HG02571 (cell line): ENCODE data around the gene RPS16.

Experiments
- ATAC-seq: cut with Tn5 transposase; IDR thresholded peaks from one replicate; pipeline ENCODE4 v1.9.1; 2021; ENCODE audit warnings: mild to moderate bottlenecking, moderate library complexity; ENCODE audit not compliant: unreplicated experiment

RPS16 gene

DNA sequence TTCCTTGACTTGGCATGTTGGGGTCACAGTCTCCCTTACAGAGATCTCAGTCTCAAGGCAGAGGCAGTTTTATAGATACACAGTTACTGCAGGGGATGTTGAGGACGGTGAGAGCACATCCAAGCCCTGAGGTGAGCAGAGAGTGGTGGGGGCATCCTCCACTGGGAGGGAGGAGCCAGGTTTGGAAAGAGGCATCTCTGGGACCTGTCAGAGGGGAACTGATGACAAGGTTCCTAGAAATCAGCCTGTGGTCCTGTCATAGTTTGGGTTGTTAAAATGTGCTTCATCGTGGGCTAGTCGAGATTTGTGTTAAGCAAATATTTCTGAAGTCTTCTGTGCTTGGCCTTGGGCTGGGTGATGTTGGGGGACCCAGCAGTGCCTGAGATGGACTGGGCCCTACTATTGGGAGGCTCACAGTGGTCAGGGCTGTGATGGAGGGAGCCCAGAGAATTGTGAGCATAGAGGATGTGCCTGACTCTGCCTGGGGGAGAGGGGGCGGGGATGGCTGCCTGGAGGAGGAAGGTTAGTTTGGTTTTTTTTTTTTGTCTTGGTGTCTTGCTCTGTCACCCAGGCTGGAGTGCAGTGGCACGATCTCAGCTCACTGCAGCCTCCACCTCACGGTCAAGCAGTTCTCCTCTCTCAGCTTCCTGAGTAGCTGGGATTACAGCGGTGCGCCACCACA lies 13.5 kb upstream of the RPS16 start:
- no peak for ATAC-seq

GRCh38 chr19:39448271-39448670 lies 12.5 kb upstream of the RPS16 start:
- no peak for ATAC-seq

GRCh38 chr19:39446365-39447084 lies 10.8 kb upstream of the RPS16 start:
- no peak for ATAC-seq

- peak; percentile 86 for ATAC-seq
These were observed 9.7 kb upstream of the RPS16 start, which contains the start of gene SUPT5H for GRCh38 chr19:39445196-39446111. SUPT5H (plus strand) TSS chr19:39445582; CDS start chr19:39445891, 309 bp downstream.

GRCh38 chr19:39444598-39445195 lies 8.9 kb upstream of the RPS16 start:
- ATAC-seq, result no peak

DNA sequence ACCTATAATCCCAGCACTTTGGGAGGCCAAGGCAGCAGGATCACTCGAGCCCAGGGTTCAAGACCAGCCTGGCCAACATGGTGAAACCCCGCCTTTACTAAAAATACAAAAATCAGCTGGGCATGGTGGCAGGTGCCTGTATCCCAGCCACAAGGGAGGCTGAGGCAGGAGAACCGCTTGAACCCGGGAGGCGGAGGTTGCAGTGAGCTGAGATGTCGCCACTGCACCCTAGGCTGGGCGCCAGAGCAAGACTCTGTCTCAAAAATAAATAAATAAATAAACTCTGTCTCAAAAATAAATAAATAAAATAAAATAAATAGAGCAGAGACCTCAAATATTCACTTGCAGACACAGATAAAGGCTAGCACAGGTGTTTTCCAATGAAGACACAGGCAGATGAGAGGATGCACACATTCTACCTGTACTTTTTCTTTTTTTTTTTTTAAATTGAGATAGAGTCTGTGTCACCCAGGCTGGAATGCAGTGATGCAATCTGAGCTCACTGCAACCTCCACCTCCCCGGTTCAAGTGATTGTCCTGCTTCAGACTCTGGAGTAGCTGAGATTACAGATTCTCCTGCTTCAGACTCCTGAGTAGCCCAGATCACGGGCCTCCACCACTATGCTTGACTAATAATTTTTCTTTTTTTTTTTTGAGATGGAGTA lies 2.7 kb upstream of the RPS16 start:
- ATAC-seq, result no peak

- ATAC-seq, result no peak
These were observed 584 bp upstream of the RPS16 start for GRCh38 chr19:39436350-39436716.

DNA sequence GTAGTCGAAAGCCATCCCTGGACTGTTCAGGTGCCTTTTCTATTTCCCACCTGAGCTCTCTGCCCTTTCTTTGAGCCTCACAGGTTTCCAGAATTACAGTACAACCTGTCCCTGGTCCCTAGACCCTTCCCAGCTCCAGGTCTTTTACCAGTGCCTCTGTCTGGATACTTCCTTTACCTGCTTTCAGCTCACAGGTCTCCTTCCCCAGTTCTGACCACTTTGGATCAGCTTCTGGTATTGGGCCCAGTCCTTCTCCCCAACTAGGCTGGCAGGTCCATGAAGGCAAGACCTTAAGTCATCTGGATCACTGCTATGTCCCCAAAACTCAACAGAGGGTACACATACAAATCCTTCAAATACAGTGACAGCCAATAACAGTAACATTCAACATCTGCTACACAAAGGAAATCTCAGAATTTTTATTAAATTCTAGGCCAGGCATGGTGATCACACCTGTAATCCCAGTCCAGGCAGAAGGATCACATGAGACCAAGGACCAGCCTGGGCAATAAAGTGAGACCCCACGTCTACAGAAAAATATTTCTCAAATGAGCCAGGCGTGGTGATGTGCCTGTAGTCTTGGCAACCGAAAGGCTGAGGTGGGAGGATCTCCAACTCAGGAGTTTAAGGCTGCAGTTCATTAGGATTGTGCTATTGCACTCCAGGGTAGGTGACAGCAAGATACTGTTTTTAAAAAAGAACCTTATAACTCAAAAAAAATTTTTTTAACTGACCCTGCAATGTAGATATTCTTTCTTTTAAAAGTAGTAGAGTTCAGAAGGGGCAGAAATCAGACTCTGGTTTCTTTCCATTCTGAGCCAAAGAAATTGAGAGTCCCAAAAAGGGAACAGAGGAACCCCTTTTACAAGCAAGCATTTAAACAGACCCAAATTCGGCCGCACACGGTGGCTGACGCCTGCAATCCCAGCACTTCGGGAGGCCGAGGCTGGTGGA lies 1.3 kb downstream of the RPS16 start:
- no peak for ATAC-seq

- ATAC-seq, result no peak
These were observed 2.2 kb downstream of the RPS16 start for GRCh38 chr19:39433480-39434079.

DNA sequence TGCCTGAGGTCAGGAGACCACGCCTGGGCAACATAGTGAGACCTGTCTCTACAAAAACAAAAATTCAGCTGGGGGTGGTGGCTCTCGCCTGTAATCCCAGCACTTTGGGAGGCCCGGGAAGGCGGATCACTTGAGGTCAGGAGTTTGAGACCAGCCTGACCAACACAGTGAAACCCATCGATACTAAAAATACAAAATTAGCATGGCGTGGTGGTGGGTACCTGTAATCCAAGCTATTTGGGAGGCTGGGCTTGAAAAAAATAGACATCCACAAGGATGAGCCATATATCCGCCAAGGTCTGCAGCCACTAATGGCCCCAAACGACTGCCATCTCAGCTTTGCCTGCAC lies 3.1 kb downstream of the RPS16 start:
- ATAC-seq, result no peak

GRCh38 chr19:39430675-39431593 lies 4.8 kb downstream of the RPS16 start:
- no peak for ATAC-seq

DNA sequence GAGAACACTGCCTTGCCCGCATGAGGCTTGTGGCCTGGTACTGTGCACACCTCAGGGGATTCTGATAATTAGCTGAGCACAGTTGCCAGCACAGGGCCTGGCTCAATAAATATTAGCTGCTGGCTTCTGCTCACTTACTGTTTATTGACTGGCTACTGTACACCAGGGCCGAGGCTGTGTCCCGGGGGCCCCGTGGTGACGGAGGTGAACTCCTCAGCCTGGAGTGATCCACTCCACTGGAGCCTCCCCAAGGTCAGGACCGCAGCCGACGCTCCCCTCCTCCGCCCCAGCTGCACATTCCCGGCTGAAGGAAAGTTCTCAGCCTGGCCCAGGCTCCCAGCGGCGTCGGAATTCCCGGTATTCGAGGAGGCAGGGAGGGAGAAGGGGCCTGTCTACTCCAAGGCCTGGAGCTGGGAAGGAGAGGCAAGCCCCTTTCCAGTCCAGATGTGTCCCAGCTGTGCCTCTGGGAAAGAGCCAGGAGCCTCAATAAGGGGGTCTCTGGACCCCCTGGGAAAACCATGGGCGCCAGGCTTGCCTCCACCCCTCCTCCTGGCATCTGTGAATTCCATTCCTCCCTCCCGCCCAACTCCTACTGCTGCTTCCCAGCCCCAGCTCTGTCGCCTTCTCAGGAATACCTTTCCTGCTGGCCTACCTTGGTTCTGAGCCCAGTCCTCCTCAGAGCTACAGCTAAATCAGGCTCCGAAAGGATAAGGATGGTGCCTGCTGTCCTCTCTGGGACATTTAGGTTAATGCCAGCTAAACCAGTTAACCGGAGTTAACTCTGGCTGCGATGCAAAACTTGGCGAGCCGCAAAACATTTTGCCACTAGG lies 7.3 kb downstream of the RPS16 start:
- no peak for ATAC-seq

DNA sequence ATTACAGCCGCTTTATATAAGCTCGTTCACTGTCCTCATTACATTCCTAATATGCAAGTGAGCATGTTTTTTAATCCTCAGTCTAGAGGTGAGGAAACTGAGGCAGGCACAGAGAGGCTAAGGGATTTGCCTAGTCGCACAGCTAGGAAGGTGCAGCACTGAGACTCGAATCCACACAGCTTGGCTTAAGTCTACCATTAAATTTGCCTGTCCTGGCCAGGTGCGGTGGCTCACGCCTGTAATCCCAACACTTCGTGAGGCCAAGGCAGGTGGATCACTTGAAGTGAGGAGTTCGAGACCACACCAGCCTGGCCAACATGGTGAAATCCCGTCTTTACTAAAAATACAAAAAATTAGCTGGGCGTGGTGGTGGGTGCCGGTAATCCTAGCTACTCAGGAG lies 8.0 kb downstream of the RPS16 start:
- ATAC-seq, result no peak

DNA sequence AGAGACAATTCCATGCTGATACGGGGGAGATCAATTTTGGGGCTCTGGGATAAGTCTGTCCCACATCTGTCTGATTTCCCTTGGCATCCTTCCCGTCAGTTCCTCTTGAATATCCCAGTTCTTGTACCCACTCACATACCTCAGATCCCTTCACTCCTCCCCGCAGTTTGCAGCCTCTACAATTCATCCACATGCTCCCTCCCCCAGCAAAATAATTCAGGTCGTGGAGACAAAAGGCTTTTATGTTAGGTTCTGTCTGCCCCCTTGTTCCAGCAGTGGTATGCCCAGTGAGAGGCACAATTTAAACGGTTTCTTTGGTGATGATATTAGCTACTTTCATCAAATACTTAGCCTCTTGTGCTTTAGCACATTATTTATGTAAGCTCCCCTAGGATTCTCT lies 9.6 kb downstream of the RPS16 start:
- no peak for ATAC-seq

GRCh38 chr19:39425744-39426143 lies 10.0 kb downstream of the RPS16 start:
- no peak for ATAC-seq

- ATAC-seq, result no peak
These were observed 10.8 kb downstream of the RPS16 start for GRCh38 chr19:39424934-39425333.
